Activated T-cell treated with anti-CD3 and anti-CD28 coated beads, Interleukin-2, amount 50 U/mL, for 72 hours (primary cell): Measurements from ENCODE around the gene HIC2. TPM values are rescaled to one million over a fixed set of nuclear protein-coding genes. Genes with fewer than 3 reads are reported as not detected.
A peak's percentile ranks its signal among the peaks of the same experiment; 100 is the strongest.
"Not testable (repeated sequence)": the region's sequence is repeated elsewhere in the genome, so short reads cannot be mapped to it uniquely, and the experiment has no call there.

ENCODE experiments used
- ATAC-seq, 2 donors: fragments of 150-1000 bp; cut with Tn5 transposase; replicated peaks in 1 of 2; 2 replicates each; pipeline ENCODE4 v1.10.0; 2021; ENCODE audit warnings: moderate library complexity in 2 of 2, mild to moderate bottlenecking in 1 of 2
- DNase-seq, 2 donors: peaks; one replicate each; pipeline ENCODE4 v3.0.0; 2021 to 2022; ENCODE audit warnings: mixed read lengths in 1 of 2
- H3K27ac Mint-ChIP-seq: one replicate; pipeline ENCODE4 v1.8.0; 2022; ENCODE audit warnings: mild to moderate bottlenecking, moderate library complexity, mixed read lengths
- H3K27me3 Mint-ChIP-seq: one replicate; pipeline ENCODE4 v1.8.0; 2022; ENCODE audit warnings: low read depth, mixed read lengths
- H3K36me3 Mint-ChIP-seq, 2 donors: one replicate each; pipeline ENCODE4 v1.8.0; 2022; ENCODE audit warnings: mixed read lengths in 2 of 2, mild to moderate bottlenecking in 1 of 2; ENCODE audit not compliant: insufficient read depth in 2 of 2
- H3K4me1 Mint-ChIP-seq: one replicate; pipeline ENCODE4 v1.8.0; 2022; ENCODE audit warnings: low read depth, mixed read lengths
- H3K4me3 Mint-ChIP-seq, 2 donors: one replicate each; pipeline ENCODE4 v1.8.0; 2022; ENCODE audit warnings: mild to moderate bottlenecking in 2 of 2, mixed read lengths in 2 of 2, moderate library complexity in 2 of 2
- H3K9me3 Mint-ChIP-seq, 2 donors: one replicate each; pipeline ENCODE4 v1.8.0; 2022; ENCODE audit warnings: mixed read lengths in 2 of 2
- total RNA-seq, 2 donors: library from RNA; stranded (reverse); gene quantifications; one replicate each; pipeline ENCODE4 v1.2.3, GENCODE V29; 2022

Gene HIC2
- total RNA-seq, 2 donors from 2014 or later, result 4.3 to 5.1 TPM

GRCh38 chr22:21407792-21408191 is 9.4 kb upstream of the HIC2 start:
- not testable (repeated sequence) for H3K27ac Mint-ChIP-seq, DNase-seq, H3K4me1 Mint-ChIP-seq, ATAC-seq, H3K4me3 Mint-ChIP-seq, H3K9me3 Mint-ChIP-seq, H3K36me3 Mint-ChIP-seq, H3K27me3 Mint-ChIP-seq

- H3K36me3 Mint-ChIP-seq, H3K4me3 Mint-ChIP-seq, ATAC-seq, H3K27me3 Mint-ChIP-seq, H3K27ac Mint-ChIP-seq, H3K4me1 Mint-ChIP-seq, H3K9me3 Mint-ChIP-seq, DNase-seq: not testable (repeated sequence)
These were observed 796 bp upstream of the HIC2 start for GRCh38 chr22:21416375-21416774.

- not testable (repeated sequence) for H3K27ac Mint-ChIP-seq, H3K4me1 Mint-ChIP-seq
- peak overlapping the region in 1 of 2 donors; percentile 47 for H3K4me3 Mint-ChIP-seq
These were observed 682 bp downstream of the HIC2 start for GRCh38 chr22:21417853-21418252.

GRCh38 chr22:21418974-21419638 is 1.9 kb downstream of the HIC2 start:
- not testable (repeated sequence) for H3K4me3 Mint-ChIP-seq, DNase-seq, H3K27me3 Mint-ChIP-seq

More at GRCh38 chr22:21417853-21418252, 682 bp downstream of the HIC2 start:
- H3K27me3 Mint-ChIP-seq, H3K36me3 Mint-ChIP-seq, H3K9me3 Mint-ChIP-seq: not testable (repeated sequence)
- ATAC-seq, result peak; percentile 2 to 23
- peak; percentile 4 to 8 for DNase-seq

GRCh38 chr22:21420180-21420763 is 3.1 kb downstream of the HIC2 start:
- H3K4me3 Mint-ChIP-seq, H3K9me3 Mint-ChIP-seq, H3K27me3 Mint-ChIP-seq, H3K27ac Mint-ChIP-seq, H3K36me3 Mint-ChIP-seq, DNase-seq, H3K4me1 Mint-ChIP-seq: not testable (repeated sequence)
- peak; percentile 68 to 70 for ATAC-seq

More at GRCh38 chr22:21418974-21419638, 1.9 kb downstream of the HIC2 start:
- H3K9me3 Mint-ChIP-seq, H3K4me1 Mint-ChIP-seq, ATAC-seq, H3K36me3 Mint-ChIP-seq, H3K27ac Mint-ChIP-seq: not testable (repeated sequence)

- DNase-seq, H3K27me3 Mint-ChIP-seq, H3K9me3 Mint-ChIP-seq, H3K4me3 Mint-ChIP-seq, H3K4me1 Mint-ChIP-seq, ATAC-seq, H3K27ac Mint-ChIP-seq, H3K36me3 Mint-ChIP-seq: not testable (repeated sequence)
These were observed 7.0 kb downstream of the HIC2 start for GRCh38 chr22:21424084-21424709.

GRCh38 chr22:21434378-21435233 is 17.4 kb downstream of the HIC2 start:
- not testable (repeated sequence) for H3K27ac Mint-ChIP-seq, H3K9me3 Mint-ChIP-seq, H3K4me1 Mint-ChIP-seq, DNase-seq, H3K27me3 Mint-ChIP-seq, H3K36me3 Mint-ChIP-seq, H3K4me3 Mint-ChIP-seq
- peak; percentile 95 to 96 for ATAC-seq

GRCh38 chr22:21435998-21436810 is 19.0 kb downstream of the HIC2 start:
- H3K27me3 Mint-ChIP-seq, H3K4me1 Mint-ChIP-seq, H3K4me3 Mint-ChIP-seq, H3K9me3 Mint-ChIP-seq, H3K36me3 Mint-ChIP-seq, DNase-seq, H3K27ac Mint-ChIP-seq, ATAC-seq: not testable (repeated sequence)

GRCh38 chr22:21438013-21438412 is 20.8 kb downstream of the HIC2 start:
- H3K4me1 Mint-ChIP-seq, H3K9me3 Mint-ChIP-seq, ATAC-seq, DNase-seq, H3K27ac Mint-ChIP-seq, H3K4me3 Mint-ChIP-seq, H3K36me3 Mint-ChIP-seq, H3K27me3 Mint-ChIP-seq: not testable (repeated sequence)

GRCh38 chr22:21440018-21440636 is 23.0 kb downstream of the HIC2 start:
- H3K9me3 Mint-ChIP-seq, H3K4me1 Mint-ChIP-seq, ATAC-seq, H3K36me3 Mint-ChIP-seq, H3K27me3 Mint-ChIP-seq, DNase-seq, H3K4me3 Mint-ChIP-seq, H3K27ac Mint-ChIP-seq: not testable (repeated sequence)

- ATAC-seq, H3K4me1 Mint-ChIP-seq, H3K9me3 Mint-ChIP-seq, H3K27me3 Mint-ChIP-seq, H3K36me3 Mint-ChIP-seq, H3K4me3 Mint-ChIP-seq, DNase-seq, H3K27ac Mint-ChIP-seq: not testable (repeated sequence)
These were observed 23.5 kb downstream of the HIC2 start for GRCh38 chr22:21440676-21441075.

- not testable (repeated sequence) for H3K27me3 Mint-ChIP-seq, H3K4me3 Mint-ChIP-seq, ATAC-seq, DNase-seq, H3K4me1 Mint-ChIP-seq, H3K9me3 Mint-ChIP-seq, H3K27ac Mint-ChIP-seq, H3K36me3 Mint-ChIP-seq
These were observed 24.0 kb downstream of the HIC2 start for GRCh38 chr22:21441170-21441569.
